ENCODE data around the gene KLF8.
A peak's percentile ranks its signal among the peaks of the same experiment; 100 is the strongest.
"Not testable (repeated sequence)": the region's sequence is repeated elsewhere in the genome, so short reads cannot be mapped to it uniquely, and the experiment has no call there.

KLF8 gene

GRCh38 chrX:56232221-56233082 is at the start of gene KLF8:
KLF8 (plus strand) TSS chrX:56232356; CDS start chrX:56233335, 979 bp downstream.
- peak; percentile 48 for DNase-seq

DNA sequence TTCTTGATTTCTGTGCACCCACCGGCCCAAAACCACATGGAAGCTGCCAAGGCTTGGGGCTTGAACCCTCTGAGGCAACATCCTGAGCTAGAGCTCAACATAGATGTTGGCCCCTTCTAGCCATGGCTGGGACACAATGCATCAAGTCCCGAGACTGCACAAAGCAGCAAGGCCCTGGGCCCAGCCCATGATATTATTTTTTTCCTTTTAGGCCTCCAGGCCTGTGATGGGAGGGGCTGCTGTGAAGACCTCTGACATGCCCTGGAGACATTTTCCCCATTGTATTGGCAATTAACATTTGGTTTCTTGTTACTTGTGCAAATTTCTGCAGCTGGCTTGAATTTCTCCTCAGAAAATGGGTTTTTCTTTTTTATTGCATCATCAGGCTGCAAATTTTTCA is 25.2 kb upstream of the KLF8 start:
- not testable (repeated sequence) for DNase-seq

DNA sequence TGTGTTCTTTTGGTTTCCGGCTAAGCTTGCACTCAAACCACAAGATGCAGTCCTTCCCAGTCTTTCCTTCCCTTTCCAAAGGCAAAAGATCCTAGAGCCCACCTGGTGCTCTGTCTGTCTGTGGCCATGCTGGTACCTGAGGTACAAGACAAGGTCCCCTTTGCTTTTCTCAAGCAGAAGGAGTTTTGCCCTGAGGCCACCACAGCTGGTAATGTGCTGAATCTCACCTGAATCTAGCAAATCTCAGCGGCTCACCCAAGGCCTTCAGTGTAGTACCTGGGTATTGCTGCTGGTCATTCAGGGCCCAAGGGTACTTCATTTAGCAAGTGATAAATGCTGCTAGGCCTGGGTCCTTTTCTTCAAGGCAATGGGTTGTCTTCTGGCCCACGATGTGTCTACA is 20.5 kb upstream of the KLF8 start:
- DNase-seq: no peak

DNA sequence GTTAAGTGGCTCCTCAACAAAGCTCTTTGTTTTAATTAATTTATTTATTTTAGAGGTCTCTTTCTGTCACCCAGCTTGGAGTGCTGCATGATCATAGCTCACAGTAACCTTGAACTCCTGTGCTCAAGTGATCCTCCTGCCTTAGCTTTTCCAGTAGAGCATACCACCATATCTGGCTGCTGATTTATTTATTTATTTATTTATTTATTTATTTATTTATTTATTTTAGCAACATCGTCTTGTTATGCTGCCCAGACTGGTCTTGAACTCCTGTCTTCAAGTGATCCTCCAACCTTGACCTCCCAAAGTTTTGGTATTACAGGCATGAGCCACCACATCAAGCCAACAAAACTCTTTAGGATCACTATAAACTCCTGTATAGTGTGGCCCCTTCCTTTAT is 15.8 kb upstream of the KLF8 start:
- DNase-seq: no peak

GRCh38 chrX:56219700-56220099 is 12.5 kb upstream of the KLF8 start:
- DNase-seq: no peak

DNA sequence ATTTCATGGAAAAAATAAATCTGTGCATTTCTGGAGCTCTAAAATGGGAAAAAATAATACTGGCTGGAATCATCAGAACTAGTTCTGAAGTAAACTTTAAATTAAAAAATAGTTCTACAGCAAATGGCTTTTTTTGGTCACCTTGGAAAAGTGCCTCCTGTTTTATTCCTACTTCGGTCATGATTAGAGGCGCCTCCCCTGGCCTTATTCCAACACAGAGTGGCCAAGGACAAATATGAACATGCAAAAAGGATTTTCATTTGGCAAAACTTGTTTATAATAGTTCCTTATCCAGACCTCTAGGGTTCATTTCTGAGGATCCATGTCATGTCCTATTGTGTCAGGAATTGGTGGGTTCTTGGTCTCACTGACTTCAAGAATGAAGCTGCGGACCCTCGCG is 11.1 kb upstream of the KLF8 start:
- DNase-seq: no peak

DNA sequence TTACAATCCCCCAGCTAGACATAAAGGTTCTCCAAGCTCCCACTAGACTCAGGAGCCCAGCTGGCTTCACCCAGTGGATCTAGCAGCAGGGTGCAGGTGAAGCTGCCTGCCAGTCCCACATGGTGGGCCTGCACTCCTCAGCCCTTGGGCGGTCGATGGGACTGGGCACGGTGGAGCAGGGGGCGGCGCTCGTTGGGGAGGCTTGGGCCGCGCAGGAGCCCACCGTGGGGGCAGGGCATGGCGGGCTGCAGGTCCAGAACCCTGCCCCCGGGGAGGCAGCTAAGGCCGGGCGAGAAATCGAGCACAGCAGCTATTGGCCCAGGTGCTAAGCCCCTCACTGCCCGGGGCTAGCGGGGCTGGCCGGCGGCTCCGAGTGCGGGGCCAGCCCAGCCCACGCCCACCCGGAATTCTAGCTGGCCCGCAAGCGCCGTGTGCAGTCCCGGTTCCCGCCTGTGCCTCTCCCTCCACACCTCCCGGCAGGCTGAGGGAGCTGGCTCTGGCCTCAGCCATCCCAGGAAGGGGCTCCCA is 9.6 kb upstream of the KLF8 start:
- no peak for DNase-seq

DNA sequence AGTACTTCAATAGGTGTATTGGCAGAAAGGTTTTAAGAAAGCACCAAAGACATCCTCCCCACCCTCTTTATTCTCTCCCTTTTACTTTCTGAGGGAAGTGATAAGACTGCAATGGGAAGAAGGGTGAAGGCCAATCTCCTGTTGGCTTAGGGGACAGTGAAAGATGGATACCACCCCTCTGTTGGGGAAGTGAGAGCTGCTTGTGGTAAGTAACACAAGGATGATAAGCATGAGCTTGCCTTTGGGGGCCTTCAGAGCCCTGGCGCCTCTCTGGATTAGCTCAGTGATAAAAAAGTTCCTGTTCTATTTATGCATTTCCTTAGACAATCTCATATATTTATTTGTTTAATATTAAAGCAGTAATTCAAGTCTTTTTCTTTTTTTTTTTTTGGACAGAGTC is 5.2 kb upstream of the KLF8 start:
- no peak for DNase-seq

- DNase-seq: no peak
Observed at GRCh38 chrX:56228914-56229313, 3.2 kb upstream of the KLF8 start.

DNA sequence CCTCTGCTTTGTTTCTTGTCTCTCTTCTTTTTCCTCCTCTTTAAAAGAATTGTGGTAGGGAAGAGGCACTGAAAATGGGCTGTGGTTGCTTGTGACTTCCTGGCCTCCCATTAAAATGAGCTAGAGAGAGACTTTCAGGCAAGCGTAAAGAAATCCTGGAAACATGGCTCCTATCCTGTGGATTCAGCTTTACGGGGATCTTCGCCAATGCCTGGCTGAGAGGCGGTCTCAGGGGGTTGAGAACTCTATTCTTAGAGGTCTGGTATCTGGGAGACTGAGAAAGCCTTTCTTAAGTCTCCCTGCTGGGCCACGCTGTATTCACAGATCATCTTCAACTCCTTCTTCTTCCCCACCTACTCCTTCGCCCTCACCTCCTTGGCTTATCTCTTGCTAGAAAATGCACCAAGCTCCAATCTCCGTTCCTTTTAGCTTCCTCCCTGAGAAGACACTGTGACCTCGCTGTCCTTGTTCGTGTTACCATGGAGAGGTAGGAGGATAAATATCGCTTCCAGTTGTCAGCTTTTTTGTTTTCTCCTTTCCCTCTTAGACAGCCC is 542 bp upstream of the KLF8 start:
- DNase-seq: peak; percentile 36

DNA sequence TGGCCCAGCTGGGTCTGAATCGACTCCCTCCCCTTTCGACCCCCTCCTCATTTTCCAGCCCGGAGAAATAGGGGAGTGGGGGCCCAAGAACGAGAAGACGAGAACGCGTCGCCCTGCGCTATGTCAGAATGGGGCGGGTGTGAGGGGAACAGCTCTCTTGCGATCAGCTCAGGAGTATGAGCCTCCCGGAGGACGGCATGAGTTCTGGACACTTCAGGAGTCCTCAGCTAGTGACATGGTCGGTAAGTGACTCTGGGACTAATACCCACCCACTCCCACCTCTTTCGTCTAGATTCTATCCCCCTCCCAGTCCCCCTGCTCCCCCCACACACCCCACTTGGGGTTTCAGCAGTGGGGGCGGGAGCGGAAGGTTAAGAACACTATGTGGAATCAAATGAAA is 944 bp downstream of the KLF8 start:
- DNase-seq: peak; percentile 32

DNA sequence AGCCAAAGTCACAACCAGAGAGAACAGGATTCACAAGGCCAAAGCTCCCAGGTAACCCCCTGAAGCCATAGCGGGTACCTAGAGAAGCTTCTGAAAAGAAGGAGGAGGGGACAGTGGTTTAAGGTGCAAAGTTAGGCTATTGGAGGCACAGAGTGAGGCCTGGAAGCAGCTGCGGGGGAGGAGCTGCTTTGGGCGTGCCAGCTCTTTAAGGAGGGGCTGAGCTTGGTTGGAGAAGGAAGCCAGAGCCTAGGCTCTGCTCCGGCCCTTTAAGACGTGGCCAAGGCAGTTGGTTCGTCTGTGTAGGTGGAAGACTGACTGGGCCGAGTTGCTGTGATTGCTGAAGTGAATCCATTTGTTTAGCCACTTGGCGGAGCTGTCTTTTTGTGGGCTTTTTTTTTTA is 1.5 kb downstream of the KLF8 start:
- DNase-seq: no peak

DNA sequence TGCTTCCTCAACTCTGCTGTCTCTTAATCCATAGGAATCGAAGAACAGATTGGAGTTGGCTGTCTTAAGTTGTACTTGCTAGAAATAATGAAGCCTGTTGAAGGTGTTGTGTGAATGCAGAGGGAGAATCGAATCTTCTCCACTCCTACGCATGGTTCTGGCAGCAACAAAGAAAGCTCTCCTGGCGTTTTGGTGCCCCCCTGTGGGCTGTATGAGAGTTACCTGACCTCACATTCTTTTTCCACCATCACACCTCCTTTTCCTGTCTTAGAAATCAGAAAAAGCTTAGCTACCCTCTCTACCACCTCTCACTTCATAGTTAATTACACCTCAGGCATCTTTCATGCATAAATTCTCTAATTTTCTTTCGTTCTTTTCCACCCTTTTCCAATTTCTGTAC is 16.3 kb downstream of the KLF8 start:
- peak; percentile 76 for DNase-seq

DNA sequence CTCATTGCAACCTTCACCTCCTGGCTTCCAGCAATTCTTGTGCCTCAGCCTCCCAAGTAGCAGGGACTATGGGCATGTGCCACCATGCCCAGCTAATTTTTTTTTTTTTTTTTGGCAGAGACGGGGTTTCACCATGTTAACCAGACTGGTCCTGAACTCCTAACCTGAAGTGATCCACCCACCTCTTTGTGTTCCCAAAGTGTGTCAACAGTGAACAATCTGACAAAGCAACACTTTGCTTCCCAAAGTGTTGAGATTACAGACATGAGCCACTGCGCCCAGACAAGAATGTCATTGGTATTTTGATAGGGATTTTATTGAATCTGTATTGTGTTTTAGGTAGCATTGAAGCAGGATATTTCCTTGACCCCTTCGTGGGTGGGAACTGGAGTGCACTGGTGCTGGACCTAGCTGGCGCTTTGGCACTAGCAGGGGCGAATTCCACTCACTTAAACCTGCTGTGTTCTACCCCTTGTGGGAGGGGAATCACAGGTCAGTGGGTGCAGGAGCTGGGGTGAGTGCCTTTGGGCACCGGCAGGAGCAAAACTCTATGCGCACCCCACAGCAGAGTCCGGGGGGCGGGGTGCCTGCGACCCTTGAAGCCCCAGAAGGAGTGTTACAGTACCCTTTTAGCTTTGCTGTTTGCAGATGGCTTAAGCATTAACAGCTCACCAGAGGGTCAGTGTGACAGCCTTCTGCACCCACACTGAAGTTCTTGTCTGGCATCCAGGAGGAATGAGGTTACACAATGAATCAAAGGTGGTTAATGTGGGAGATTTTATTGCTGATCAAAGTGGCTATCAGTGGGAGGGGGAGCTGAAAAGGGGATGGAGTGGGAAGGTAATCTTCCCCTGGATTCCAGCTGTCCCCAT is 21.9 kb downstream of the KLF8 start:
- no peak for DNase-seq

- no peak for DNase-seq
Observed at GRCh38 chrX:56268888-56269287, 36.7 kb downstream of the KLF8 start.

- no peak for DNase-seq
Observed at GRCh38 chrX:56278692-56279091, 46.5 kb downstream of the KLF8 start.

- DNase-seq: no peak
Observed at GRCh38 chrX:56279863-56280262, 47.7 kb downstream of the KLF8 start.

GRCh38 chrX:56281789-56282188 is 49.6 kb downstream of the KLF8 start:
- peak; percentile 7 for DNase-seq

DNA sequence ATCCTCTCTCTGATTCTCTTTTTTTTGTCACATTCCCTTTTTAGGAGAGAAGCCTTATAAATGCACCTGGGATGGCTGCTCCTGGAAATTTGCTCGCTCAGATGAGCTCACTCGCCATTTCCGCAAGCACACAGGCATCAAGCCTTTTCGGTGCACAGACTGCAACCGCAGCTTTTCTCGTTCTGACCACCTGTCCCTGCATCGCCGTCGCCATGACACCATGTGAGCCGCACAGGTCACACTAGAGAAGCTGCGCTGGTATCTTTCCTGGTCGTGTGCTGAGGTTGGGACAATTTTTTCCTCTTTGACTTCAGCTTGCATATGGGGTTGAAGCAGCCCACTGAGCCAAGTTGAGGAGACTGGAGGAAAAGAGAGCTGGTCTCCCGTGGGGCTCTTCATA is 52.1 kb downstream of the KLF8 start:
- DNase-seq: no peak

- no peak for DNase-seq
Observed at GRCh38 chrX:56288608-56289007, 56.5 kb downstream of the KLF8 start.

DNA sequence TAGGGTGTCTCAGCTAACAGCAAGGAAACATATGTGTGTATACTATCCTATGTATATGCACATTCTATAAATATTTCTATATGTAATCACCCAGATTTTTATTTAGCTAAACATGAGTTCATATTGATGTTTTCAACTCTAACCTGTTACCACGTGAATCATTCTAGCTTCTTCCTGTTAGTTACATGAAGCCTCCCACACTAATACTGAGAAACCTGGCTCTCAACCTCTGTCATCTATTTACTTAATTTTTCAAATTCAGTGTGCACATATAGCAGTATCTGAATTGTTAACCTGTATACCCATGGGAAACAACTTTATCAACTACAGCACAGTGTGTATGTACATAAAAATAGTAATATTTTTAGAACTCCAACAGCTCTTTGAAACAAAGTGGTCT is 57.3 kb downstream of the KLF8 start:
- DNase-seq: no peak

DNA sequence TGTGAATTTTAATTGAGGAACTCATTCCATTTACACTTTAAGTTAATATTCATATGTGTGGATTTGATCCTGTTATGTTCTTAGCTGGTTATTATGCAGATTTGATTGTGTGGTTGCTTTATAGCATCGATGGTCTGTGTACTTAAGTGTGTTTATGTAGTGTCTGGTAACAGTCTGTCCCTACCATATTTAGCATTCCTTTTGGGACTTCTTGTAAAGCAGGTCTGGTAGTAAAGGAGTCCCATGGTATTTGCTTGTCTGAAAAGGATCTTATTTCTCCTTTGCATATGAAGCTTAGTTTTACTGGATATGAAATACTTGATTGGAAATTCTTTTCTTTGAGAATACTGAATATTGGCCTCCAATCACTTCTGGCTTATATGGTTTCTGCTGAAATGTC is 76.6 kb downstream of the KLF8 start:
- no peak for DNase-seq

GRCh38 chrX:56309881-56310280 is 77.7 kb downstream of the KLF8 start:
- no peak for DNase-seq

DNA sequence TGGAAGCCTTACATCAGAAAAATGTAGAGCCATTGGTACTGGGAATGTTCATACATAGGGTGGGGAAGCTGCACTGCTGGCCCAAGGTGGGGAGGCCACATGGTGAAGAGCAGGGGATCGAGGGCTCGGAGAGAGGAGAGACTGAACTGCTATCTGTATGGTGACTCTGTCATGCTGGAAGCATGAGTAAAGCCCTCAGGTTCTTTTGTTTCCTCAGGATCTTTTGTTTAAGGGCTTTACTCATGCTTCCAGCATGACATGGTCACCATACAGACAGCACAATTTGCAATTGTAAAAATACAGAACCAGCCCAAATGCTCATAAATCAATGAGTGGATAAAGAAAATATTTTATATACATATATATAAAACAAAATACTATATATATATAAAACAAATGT is 78.4 kb downstream of the KLF8 start:
- DNase-seq: no peak

All from eye (tissue), 1 donor.